GM18870 (cell line): Measurements from ENCODE around the gene STEAP4.
"Not testable (repeated sequence)": the region's sequence is repeated elsewhere in the genome, so short reads cannot be mapped to it uniquely, and the experiment has no call there.

Source experiments
- ATAC-seq: cut with Tn5 transposase; IDR thresholded peaks from one replicate; pipeline ENCODE4 v1.9.1; 2021; ENCODE audit warnings: moderate library complexity; ENCODE audit not compliant: unreplicated experiment

Gene STEAP4

DNA sequence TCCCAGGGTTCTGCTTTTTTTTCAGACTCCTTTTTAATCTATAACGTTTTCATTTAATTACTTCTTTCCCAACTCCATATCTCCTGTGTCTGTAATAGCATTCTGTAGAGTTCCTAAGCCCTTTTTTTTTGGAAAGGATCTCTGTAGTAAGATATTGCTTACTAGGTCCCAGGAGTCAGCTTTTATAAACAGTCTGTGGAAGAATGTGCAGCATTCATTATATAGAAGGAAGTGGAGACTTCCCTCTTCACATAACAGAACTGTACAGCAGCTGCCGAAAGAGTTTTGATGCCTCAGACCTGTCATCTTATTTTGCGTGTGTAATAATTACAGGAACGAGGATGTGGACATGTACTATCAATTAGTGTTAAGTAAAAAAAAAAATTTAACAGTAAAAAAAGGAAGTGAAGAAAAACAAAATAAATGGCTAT, 7.4 kb upstream of the STEAP4 start:
- no peak for ATAC-seq

DNA sequence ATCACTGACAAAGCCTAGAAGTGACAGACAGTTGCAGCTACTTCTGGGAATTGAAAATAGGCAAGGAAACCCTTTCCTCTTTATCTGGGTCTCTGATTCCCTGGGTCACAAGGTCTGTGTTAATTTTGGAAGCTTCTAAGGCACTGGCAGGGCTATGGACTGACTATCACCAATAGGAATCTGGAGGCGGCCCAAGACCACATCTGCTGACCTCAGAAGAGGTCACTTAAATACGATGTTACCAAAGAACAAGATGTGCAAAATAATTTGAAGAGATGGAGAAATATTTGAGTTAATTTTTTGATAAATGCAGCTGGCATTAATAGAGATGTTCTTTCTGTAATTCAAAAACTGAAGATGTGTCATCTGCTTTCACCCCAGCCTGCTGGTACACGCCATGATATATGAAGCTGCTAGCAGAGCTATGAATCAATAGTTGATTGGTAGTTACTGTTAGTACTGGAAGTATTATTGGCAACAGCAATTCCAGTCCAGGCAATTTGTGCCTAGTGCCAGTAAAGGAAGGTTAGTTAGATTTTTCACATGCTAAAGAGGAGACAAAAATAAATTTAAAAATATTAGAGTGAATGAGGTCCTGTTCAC, 5.5 kb upstream of the STEAP4 start:
- ATAC-seq = no peak

DNA sequence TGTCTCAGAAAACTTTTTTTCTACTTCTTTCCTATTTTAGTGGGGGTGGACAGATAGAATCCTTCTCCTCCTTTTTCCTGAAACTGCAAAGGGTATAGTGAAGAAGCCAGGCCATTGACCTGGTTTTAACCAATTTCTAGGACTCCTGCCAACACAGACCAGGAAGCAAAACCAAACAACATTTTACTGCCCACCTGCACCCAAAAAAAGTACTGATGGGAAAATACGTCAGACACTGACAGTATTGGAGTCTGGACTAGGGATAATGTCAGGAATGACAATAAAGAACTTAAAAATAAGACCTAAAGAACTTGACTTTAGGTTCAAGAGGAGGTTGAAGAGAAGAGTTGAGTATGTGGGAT, 5.0 kb upstream of the STEAP4 start:
- ATAC-seq = no peak

DNA sequence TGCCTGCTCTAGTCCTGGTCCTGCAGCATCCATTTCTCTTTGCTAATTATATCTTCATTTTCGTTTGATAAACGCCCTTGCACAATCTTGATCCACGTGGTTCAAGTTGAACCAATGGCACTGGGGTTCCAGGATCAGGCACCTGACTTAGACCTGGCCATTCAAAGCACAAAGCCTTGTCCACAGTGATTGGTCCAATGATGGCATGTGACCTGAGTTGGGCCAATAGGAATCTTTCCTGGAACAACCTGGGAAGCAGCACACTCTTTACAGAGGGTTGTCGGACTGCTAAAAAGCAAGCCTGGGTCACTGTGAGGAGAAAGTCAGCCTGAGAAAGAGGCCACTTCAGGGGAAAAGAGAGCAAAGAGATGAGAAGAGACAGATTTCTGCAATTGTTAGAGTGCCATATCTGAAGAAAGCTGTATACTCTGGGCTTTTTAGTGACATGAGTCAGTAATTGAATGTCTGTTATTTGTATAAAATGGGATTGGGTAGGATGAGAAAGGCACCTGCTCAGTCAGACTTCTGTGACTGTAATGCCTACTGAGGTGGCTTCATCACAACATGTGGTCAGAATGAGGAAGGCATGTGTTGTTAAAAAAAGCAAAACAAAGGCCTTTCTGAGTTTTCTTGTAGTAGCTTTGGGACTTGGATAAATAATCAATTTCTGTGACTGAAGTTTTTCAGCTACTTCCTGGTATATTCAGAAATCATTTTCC, 4.4 kb upstream of the STEAP4 start:
- no peak for ATAC-seq

DNA sequence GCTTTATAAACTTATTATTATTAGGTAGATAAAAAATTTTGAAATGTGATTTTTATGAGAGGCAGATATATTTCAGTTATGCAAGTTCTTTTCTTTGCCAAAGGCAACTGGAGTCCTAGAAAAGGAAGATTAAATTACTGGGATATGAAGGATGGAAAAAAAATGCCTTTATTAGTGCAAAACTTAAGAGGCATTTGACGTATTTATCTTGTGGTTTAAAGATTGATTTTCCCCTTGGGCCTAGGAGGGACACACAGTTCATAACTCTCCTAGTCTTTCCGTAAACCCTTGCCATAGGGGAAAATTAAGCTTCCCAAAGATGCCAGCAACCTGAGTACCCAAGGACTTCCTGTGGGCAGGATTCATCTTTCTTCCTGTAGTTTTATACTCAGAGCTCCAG, 3.1 kb upstream of the STEAP4 start:
- no peak for ATAC-seq

DNA sequence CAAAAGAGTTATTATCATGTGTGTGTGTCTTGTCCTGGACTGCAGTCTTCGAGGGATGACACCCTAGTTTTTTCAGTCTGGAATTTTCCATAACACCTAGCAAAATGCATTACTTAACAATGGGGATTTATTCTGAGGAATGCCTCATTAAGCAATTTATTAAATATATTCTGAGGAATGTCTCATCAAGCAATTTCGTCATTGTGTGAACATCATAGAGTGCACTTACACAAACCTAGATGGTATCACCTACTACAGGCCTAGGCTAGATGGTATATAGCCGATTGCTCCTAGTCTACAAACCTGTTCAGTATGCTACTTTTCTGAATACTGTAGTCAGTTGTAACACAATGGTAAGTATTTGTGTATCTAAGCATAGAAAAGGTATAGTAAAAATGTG, 1.1 kb upstream of the STEAP4 start:
- ATAC-seq = no peak

DNA sequence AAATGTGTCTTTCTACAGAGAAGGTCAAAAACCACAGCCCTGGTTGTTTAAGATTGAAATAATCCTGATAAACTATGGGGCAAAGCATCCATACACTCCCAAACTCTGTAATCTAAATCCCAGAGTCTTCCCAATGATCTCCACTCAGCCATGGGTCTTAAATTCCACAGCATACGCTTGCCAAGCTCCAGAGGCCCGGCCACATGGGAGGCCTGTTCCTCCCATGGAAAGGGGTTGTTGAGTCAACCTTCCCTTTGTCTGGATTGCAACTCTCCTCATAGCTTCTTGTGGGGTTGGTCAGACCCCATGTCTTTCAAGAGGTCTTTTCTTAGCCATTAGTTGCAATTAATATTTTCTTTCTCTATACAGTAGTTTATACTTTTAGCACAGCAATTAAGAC, 718 bp upstream of the STEAP4 start:
- ATAC-seq = no peak

DNA sequence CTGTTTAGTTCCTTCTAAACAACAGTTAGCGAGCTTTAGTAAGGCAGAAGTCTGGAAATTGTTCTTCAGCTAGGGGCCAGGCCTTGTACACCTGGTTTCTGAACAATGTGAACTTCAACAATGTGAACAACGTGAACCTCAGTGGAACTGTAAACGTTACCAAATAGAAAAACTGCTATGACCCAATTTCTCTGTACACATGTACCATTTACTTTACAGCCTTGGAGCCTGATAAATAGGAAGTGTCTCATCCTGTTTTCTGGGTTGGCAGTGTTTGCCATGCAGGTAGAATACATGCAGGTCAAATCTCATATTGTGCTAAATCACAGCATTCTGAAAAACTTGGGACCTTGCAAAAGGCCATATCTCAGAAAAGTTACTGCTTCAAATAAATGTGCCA, 1.6 kb downstream of the STEAP4 start:
- ATAC-seq = no peak

DNA sequence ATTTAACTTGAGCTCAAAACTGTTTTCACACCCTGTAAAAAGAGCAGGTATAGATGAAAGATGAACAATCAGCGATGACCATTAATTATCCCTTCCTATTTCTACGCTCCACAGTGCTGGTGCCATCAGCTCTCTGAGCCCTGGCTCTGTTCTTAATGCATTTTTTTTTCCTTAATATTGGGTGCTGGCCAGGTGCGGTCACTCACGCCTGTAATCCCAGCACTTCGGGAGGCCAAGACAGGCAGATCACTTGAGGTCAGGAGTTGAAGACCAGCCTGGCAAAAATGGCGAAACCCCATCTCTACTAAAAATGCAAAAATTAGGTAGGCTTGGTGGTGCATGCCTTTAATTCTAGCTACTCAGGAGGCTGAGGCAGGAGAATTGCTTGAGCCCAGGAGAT, 4.2 kb downstream of the STEAP4 start:
- ATAC-seq = no peak

DNA sequence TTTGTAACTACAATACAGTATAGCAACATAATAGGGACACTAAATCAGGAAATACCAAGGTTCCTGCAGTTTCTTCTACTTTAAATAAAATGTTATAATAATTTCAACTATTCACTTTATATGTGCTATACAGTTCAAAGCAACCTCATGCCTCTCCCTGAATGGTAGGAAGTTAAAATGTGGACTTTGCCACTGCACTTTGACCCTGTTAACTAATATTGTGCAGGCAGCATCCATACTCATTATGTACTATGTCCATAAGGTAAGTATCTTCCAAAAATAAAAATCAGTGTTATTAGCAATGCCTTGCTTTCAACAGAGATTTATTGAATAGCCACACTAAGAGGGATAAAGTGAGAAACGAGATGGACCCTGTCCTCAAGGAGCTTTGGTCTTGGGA, 4.8 kb downstream of the STEAP4 start:
- ATAC-seq = no peak

DNA sequence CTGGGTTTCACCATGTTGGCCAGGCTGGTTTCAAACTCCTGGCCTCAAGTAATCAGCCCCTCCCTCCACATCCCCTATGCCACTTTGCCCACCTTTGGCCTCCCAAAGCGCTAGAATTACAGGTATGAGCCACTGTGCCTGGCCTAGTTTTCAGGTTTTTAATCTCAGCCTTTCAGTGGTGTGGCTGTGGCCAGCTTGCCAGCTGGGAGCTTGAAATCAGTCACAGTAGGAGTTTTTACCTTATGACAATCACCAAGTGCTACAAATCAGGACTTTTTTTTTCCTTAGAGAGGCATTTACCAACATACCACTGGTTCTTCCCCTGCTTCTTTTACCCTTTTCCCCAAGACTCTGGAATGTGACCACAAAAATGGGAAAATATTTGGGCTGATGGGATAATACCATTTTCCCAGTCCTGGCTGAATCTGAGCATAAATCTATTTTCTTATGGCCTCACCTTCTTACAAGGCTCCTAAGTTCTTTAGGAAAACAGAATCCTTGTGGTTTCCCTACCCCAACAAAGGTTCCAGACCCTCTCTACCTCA, 6.2 kb downstream of the STEAP4 start:
- no peak for ATAC-seq

DNA sequence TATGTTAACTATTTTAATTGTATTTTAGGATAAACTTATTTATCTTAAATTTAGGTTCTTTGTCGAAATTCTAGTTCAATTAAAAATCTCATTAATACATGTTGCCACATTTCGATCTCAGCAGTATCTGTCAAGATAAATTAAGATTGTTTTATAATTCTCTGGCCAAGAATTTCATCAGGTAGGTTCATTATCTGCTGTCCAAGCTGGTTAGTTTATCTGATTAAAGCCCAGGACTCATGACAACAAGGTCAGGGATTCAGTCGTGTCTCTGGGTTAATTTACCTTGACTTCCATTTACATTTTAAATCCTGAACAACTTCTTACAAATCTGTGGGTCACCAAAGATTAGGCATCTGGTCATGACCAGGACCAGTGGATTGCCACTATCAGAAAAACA, 7.6 kb downstream of the STEAP4 start:
- no peak for ATAC-seq

DNA sequence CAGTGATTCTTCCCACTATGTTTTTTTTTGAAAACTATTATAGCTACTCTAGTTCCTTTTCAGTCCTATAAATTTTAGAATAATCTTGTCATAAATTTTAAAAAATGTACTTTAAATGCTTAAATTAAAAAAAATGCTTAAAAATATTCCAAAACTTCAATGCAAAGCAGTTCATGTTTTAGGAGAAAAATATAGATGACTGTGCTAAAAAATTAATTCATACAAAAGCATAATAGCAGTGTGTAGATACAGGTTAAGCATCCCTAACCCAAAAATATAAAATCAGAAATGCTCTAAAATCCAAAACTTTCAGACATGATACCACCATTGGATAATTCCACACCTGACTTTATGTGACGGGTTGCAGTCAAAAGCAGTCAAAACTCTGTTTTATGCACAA, 12.8 kb downstream of the STEAP4 start:
- ATAC-seq = no peak

DNA sequence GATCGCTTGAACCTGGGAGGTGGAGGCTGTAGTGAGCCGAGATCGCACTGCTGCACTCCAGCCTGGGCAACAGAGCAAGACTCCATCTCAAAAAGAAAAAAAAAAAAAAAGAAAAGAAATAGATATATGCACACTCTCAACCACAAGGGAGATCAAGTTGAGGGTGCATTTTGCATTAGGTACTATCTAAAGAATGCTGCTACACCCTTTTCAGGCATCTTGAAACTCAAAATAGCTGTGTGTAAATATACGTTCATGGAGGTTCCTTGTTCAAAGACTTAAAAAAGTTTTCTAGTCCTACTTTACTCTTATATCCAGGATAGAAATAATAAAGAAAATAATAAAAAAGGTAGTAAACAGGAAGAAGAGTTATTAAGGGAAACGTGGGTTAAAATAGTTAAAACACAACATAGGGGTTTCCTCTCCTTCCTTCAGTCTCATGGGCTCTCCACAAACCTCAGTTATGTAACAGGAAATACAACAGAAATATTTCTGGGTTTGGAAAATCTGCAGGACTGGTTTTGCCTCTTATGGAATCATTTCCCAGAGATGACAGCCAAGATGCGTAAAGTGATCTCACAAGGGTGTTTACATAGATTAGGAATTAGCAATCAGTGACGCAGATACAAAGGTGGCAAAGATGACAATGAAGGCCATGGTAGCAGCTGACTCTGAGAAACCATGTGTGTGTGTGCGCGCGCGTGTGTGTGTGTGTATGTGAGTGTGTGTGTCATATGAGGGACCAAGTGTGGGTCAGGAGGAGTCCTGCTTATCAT, 15.1 kb downstream of the STEAP4 start:
- no peak for ATAC-seq

DNA sequence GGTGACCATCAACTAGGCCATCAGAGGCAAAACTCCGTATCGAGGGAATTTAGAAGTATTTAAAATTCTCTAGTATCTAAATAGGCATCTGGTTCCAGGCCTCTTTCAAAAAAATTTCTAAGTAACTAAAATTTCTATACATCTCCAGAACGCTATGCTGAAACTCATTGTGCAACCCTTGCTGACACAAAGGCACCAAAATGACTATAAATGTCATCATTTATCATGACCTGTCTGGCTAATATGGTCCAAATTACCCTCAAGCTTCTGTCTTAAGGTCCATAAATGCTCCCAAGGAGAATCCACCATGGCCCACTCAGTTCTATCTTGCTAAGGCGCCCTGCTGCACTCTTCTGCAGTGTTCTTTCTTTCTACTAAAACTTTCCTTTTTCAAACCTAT, 16.2 kb downstream of the STEAP4 start:
- no peak for ATAC-seq

DNA sequence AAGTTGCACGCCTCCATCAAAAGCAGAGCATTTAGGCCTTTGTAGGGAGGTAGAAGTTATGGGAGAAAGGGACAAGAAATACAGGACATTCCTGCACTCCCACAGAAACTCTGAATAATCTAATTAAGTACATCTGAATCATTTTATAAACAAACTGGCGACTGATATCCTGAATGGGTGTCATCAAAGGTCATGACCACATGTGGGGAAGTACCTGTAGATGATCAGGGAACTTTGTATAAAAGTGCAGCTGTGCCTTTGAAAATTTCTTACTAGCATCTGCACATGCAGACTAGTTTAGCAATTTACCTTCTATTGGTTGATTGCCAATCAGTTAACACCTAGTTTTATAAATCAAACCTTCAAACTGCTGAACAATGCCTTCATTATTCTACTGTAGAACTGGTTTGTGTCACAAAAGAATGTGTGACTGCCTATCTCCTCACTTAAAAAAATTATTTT, 17.1 kb downstream of the STEAP4 start:
- no peak for ATAC-seq

DNA sequence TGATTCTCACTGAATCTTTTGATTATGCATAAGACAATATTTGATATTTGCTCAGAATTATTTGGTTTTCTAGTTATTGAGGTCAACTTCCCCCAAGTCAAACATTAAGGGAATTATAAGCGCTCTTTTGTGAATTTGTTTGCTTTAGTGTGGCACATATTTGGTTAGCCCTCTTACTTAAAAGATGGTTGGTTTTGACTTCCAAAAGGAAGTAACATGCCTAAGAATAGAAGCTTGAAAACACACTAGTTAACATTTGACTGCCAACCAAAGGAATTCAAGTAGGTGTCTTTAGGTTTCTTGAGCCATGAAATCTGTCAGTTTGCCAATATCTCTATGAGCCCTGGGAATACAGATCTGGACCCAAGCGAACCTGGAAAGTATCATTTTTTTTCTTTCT, 24.9 kb downstream of the STEAP4 start:
- no peak for ATAC-seq

DNA sequence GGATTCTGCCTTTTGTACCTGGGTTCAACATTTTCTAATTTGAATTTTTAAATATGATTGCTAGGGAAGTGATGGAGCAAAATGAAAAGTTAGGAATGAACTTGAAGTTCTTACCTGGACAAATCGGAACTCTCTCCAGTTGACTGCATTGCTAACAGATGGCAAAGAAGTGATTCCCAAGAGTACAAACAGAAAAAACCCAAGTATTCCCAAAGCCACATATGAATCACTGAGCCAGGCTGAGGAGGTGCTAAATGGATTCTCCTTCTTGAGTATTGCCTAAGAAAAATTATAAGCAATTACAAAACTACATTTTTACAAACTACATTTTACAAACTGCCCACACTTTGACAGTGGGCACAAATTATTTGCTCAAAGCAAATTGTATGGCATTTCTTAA, 25.9 kb downstream of the STEAP4 start:
- ATAC-seq = no peak

DNA sequence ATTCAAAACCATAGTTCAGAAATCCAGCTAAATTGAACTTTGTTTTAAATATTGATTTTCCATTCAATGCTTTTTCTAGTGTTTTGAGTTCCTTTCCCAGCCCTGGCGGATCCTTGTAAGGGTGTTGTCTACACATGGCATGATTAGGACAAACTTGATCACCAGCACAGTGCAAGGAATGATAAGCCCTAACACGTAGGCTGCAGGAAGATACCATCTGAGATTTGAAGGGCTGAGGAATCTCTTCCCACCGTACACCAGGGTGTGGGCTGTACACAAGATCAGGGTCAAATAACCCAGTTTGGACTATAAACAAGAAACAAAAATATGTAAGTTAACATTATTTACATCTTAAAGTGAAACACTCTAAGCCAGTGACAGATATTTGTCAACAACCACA, 27.4 kb downstream of the STEAP4 start:
- no peak for ATAC-seq

DNA sequence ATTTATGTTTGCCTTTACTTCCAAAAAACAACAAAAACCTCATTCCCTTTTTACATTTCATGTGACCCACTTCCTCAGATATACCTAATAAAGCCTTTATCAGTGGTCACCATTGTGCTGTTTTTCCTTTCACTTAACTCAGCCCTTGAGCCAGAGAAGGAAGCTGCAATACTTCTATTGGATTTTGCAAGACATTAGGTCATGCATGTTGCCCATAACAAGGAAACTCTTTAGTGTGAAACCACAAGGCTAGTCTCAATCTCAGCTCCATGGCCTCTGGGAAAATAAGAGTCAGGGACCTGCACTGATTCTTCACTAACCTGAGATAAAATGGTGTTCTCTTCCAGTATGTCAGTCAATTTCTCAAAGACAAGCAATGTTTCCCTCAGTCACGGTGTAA, 27.8 kb downstream of the STEAP4 start:
- no peak for ATAC-seq

DNA sequence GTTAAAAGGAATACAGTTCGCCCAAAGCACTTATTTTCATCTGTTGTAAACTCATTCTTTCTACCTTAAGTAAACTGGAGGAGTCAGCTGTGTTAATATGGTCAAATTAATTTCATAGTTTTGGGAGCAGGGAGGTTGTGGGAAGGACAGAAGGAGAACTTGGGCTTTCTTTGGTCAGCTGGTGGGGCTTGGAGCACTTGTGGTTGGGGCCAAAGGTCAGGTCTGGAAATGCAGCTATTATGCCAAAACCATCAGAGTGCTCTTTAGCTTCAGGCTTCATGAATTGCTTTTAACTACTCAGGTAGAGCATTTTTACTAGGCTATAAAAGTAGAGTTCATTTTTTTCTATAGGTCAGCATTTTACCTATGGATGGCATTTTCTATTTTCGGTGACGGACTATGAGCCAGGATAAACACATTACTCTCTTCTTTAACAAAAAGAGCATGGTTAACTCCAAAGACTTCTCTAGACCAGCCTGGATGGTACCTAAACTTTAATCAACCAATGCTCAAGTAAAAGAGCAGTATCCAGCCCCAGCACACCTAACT, 30.0 kb downstream of the STEAP4 start:
- ATAC-seq = no peak

DNA sequence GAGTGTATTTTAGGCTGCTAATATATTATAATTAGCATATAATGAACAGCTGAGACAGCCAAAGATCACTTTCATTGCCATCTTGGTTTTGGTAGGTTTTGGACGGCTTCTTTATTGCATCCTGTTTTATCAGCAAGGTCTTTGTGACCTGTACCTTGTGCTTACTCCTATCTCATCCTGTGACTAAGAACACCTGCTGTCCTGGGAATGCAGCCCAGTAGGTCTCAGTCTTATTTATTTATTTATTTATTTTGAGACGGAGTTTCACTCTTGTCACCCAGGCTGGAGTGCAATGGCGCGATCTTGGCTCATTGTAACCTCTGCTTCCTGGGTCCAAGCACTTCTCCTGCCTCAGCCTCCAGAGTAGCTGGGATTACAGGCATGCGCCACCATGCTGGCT, 31.8 kb downstream of the STEAP4 start:
- not testable (repeated sequence) for ATAC-seq
